Measurements from ENCODE around the gene GNB1. TPM values are rescaled to one million over a fixed set of nuclear protein-coding genes. Genes with fewer than 3 reads are reported as not detected.

The GNB1 gene
- total RNA-seq, 1 experiment from 2014 or later: 400 TPM

DNA sequence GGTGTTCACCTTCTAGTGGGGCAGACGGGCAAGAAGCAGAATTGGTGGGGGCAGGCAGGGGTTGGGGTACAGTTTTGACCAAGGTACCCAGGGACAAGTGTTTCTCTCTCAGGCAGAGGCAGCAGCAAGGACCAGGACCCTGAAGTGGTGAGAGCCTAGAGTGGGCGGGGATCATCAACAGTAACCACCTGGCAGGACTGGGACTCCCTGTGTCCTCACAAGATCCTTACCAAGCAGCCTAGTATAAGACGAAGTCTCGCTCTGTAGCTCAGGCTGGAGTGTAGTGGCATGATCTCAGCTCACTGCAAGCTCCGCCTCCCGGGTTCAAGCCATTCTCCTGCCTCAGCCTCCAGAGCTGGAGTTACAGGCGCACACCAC is 109.4 kb downstream of the GNB1 start:
- H3K18ac ChIP-seq (ENCODE audit: insufficient read length, low read depth, low read length): no peak overlapping the region
- no CpG with 5 or more reads among the region's 7 CpGs for WGBS (ENCODE audit: extremely low coverage, insufficient read length, low lambda C conversion rate)
- no peaks in the 10 kb centered on the region; the same call in 1 of the 2 replicates for H3K27me3 Mint-ChIP-seq (ENCODE audit: low read depth)
- TF ChIP-seq, protein P1, sequence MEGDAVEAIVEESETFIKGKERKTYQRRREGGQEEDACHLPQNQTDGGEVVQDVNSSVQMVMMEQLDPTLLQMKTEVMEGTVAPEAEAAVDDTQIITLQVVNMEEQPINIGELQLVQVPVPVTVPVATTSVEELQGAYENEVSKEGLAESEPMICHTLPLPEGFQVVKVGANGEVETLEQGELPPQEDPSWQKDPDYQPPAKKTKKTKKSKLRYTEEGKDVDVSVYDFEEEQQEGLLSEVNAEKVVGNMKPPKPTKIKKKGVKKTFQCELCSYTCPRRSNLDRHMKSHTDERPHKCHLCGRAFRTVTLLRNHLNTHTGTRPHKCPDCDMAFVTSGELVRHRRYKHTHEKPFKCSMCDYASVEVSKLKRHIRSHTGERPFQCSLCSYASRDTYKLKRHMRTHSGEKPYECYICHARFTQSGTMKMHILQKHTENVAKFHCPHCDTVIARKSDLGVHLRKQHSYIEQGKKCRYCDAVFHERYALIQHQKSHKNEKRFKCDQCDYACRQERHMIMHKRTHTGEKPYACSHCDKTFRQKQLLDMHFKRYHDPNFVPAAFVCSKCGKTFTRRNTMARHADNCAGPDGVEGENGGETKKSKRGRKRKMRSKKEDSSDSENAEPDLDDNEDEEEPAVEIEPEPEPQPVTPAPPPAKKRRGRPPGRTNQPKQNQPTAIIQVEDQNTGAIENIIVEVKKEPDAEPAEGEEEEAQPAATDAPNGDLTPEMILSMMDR (conservative IDR thresholded peaks at IDR 0.05): no peak
- H3K14ac ChIP-seq (ENCODE audit: insufficient read depth, low read length): no peak overlapping the region
- peak; percentile 42 for DNase-seq
- no peak overlapping the region for H4K5ac ChIP-seq (ENCODE audit: insufficient read length, low read depth, low read length)
- no peak overlapping the region for H2BK120ac ChIP-seq (ENCODE audit: low read depth, low read length, poor library complexity, severe bottlenecking)
- no peak overlapping the region; the same call in 1 of the 2 replicates for H3K4ac ChIP-seq (ENCODE audit: low read depth, low read length)
- H2AFZ ChIP-seq (ENCODE audit: low read length): no peak overlapping the region
- peaks cover 8 to 20% (median 18%) of the 10 kb centered on the region in 3 experiments; a peak in 6 of 7 replicates for H3K36me3 Mint-ChIP-seq (ENCODE audit: insufficient read depth in 1 of 3, low read depth in 3 of 3)
- H3K23ac ChIP-seq (ENCODE audit: insufficient read length, low read depth, low read length): no peak overlapping the region
- H3K79me1 ChIP-seq (ENCODE audit: insufficient read depth, low read depth, low read length, poor library complexity, severe bottlenecking): no peaks in the 10 kb centered on the region
- no peaks in the 10 kb centered on the region; a peak in 1 of 5 replicates for H3K9me3 Mint-ChIP-seq
- H4K8ac ChIP-seq (replicated peaks; ENCODE audit: insufficient read length, low read depth, low read length): no peak overlapping the region
- peaks cover 18% of the 10 kb centered on the region for H3K4me1 ChIP-seq (ENCODE audit: insufficient read depth, low read length)
- H3K23me2 ChIP-seq (ENCODE audit: insufficient read length, low read depth, low read length, poor library complexity, severe bottlenecking): peaks cover 24% of the 10 kb centered on the region
- H3K9ac ChIP-seq (ENCODE audit: extremely low read depth, insufficient read length, low read length): no peak overlapping the region
- H3K4me3 Mint-ChIP-seq: peak overlapping the region in 1 of 2 experiments; percentile 24; a peak in 2 of 5 replicates
- no peaks in the 10 kb centered on the region for H3K27me3 ChIP-seq (ENCODE audit: insufficient read depth, low read length)
- H3K79me2 ChIP-seq (ENCODE audit: insufficient read depth, low read length): peaks cover 9% of the 10 kb centered on the region
- no peak overlapping the region for H2BK20ac ChIP-seq (ENCODE audit: low read depth, low read length, poor library complexity, severe bottlenecking)
- no peak overlapping the region for H2BK5ac ChIP-seq (ENCODE audit: insufficient read length, low read length)
- H3T11ph ChIP-seq (ENCODE audit: low read length): no peak overlapping the region
- H3K4me1 Mint-ChIP-seq: peaks cover 39 to 48% of the 10 kb centered on the region in 2 experiments
- no peak overlapping the region for H2BK15ac ChIP-seq (ENCODE audit: low read depth, low read length)
- H4K20me1 ChIP-seq (ENCODE audit: control insufficient read depth, insufficient read depth, insufficient read length): no peaks in the 10 kb centered on the region
- H3K9me3 ChIP-seq (ENCODE audit: control insufficient read depth, low read depth, low read length): no peaks in the 10 kb centered on the region
- H3K27ac ChIP-seq (ENCODE audit: insufficient read length, low read depth, low read length): no peak overlapping the region
- H3K27ac Mint-ChIP-seq: peak overlapping the region; percentile 56 to 89 (median 80); a peak in 4 of 7 replicates
- no peak overlapping the region for H2AK5ac ChIP-seq (ENCODE audit: insufficient read length, low read length)
- H3K4me2 ChIP-seq (ENCODE audit: insufficient read depth, insufficient read length, low read length): no peak overlapping the region
- no peak overlapping the region for H4K91ac ChIP-seq (ENCODE audit: insufficient read length, low read depth, low read length)
- no peak overlapping the region for H2BK12ac ChIP-seq (ENCODE audit: insufficient read length, low read depth, low read length)
- H3K56ac ChIP-seq (ENCODE audit: insufficient read length, low read depth, low read length): no peak overlapping the region

All from H9 (cell line).